IMR-90 (cell line): Measurements from ENCODE around the gene DLEU7. TPM values are rescaled to one million over a fixed set of nuclear protein-coding genes. Genes with fewer than 3 reads are reported as not detected.

Source experiments
- ATAC-seq: fragments of 200-7000 bp; cut with Tn5 transposase; 2 replicates; pipeline ENCODE4 v1.9.1; 2020; ENCODE audit warnings: low read depth, mild to moderate bottlenecking, moderate library complexity
- BruUV-seq: library from RNA; stranded (reverse); fragments of 400-500 nt; replicated peaks from 2 replicates; lab custom pipeline; 2021; lab: Mats Ljungman, UMichigan
- CTCF ChIA-PET: fragments of 300-600 bp; formaldehyde crosslinking; extraction: SDS; loops from one replicate; lab custom pipeline; 2021; ENCODE audit warnings: antibody characterized with exemption; lab: Yijun Ruan, JAX
- POLR2A ChIA-PET: fragments of 300-600 bp; sonication (Branson Sonifier 250); formaldehyde crosslinking; loops from one replicate; lab custom pipeline; 2022; ENCODE audit warnings: antibody characterized with exemption; ENCODE audit not compliant: unreplicated experiment; lab: Charles Lee
- DNase-seq: peaks from one replicate; pipeline ENCODE4 v3.0.0; 2013
- H2AFZ ChIP-seq: replicated peaks from 2 replicates; pipeline ENCODE3; 2013; ENCODE audit warnings: low read length, mild to moderate bottlenecking; ENCODE audit not compliant: poor library complexity
- H2AK5ac ChIP-seq: 2 replicates; pipeline ENCODE4 v1.6.1; 2013; ENCODE audit warnings: low read depth, low read length, inconsistent platforms
- H2AK9ac ChIP-seq: replicated peaks from 2 replicates; pipeline ENCODE3; 2013; ENCODE audit warnings: mild to moderate bottlenecking, low read depth, low read length, moderate library complexity; ENCODE audit not compliant: poor library complexity
- H2BK120ac ChIP-seq: 2 replicates; pipeline ENCODE4 v1.6.1; 2013; ENCODE audit warnings: low read depth, low read length, inconsistent platforms
- H2BK15ac ChIP-seq: 3 replicates; pipeline ENCODE4 v1.6.1; 2013; ENCODE audit warnings: low read depth, low read length, inconsistent platforms
- H2BK20ac ChIP-seq: 2 replicates; pipeline ENCODE4 v1.6.1; 2013; ENCODE audit warnings: low read depth, mild to moderate bottlenecking, inconsistent platforms, low read length, moderate library complexity
- H2BK5ac ChIP-seq: 2 replicates; pipeline ENCODE4 v1.6.1; 2013; ENCODE audit warnings: mild to moderate bottlenecking, low read depth, low read length, inconsistent platforms; ENCODE audit not compliant: poor library complexity, severe bottlenecking
- H3K14ac ChIP-seq: replicated peaks from 2 replicates; pipeline ENCODE4 v1.6.1; 2013; ENCODE audit warnings: low read depth, low read length, inconsistent platforms
- H3K18ac ChIP-seq: 2 replicates; pipeline ENCODE4 v1.6.1; 2013; ENCODE audit warnings: low read depth, low read length, control low read depth
- H3K23ac ChIP-seq: 2 replicates; pipeline ENCODE4 v1.6.1; 2013; ENCODE audit warnings: low read depth, low read length, inconsistent platforms
- H3K27ac ChIP-seq: 2 replicates; pipeline ENCODE4 v1.5.1; 2013; ENCODE audit warnings: mild to moderate bottlenecking, control low read depth, low read length; ENCODE audit not compliant: insufficient read depth
- H3K27me3 ChIP-seq: 2 replicates; pipeline ENCODE4 v1.6.1; 2013; ENCODE audit warnings: low read length; ENCODE audit not compliant: control insufficient read depth, insufficient read depth
- H3K36me3 ChIP-seq: 2 replicates; pipeline ENCODE4 v1.6.1; 2013; ENCODE audit warnings: low read length, mixed read lengths; ENCODE audit not compliant: control insufficient read depth, insufficient read depth
- H3K4ac ChIP-seq: 2 replicates; pipeline ENCODE4 v1.6.1; 2013; ENCODE audit warnings: low read depth, low read length, inconsistent platforms
- H3K4me1 ChIP-seq: 2 replicates; pipeline ENCODE4 v1.6.1; 2013; ENCODE audit warnings: low read length, mixed read lengths; ENCODE audit not compliant: control insufficient read depth, insufficient read depth
- H3K4me2 ChIP-seq: 2 replicates; pipeline ENCODE4 v1.6.1; 2013; ENCODE audit warnings: low read depth, mild to moderate bottlenecking, control low read depth, low read length, moderate library complexity
- H3K4me3 ChIP-seq: 2 replicates; pipeline ENCODE4 v1.5.1; 2013; ENCODE audit warnings: low read depth, mild to moderate bottlenecking, control low read depth, low read length, moderate library complexity; ENCODE audit not compliant: insufficient read depth
- H3K56ac ChIP-seq: 2 replicates; pipeline ENCODE4 v1.6.1; 2013; ENCODE audit warnings: low read length, inconsistent platforms; ENCODE audit not compliant: insufficient read depth; ENCODE audit errors: extremely low read depth
- H3K79me1 ChIP-seq, 2 experiments: 2 replicates each; pipeline ENCODE4 v1.6.1; 2013; ENCODE audit warnings: low read length in 2 of 2, inconsistent platforms in 1 of 2, low read depth in 1 of 2
- H3K9ac ChIP-seq: 2 replicates; pipeline ENCODE4 v1.6.1; 2013; ENCODE audit warnings: low read depth, low read length, control low read depth
- H3K9me1 ChIP-seq: 2 replicates; pipeline ENCODE4 v1.6.1; 2013; ENCODE audit warnings: low read length, inconsistent platforms; ENCODE audit not compliant: insufficient read depth
- H3K9me3 ChIP-seq: 2 replicates; pipeline ENCODE4 v1.6.1; 2013; ENCODE audit warnings: low read length; ENCODE audit not compliant: control insufficient read depth, insufficient read depth
- H4K20me1 ChIP-seq: 2 replicates; pipeline ENCODE4 v1.6.1; 2013; ENCODE audit warnings: low read length, inconsistent platforms; ENCODE audit not compliant: insufficient read depth
- H4K5ac ChIP-seq: 2 replicates; pipeline ENCODE4 v1.6.1; 2013; ENCODE audit warnings: mild to moderate bottlenecking, low read depth, low read length, control low read depth
- H4K8ac ChIP-seq, 2 experiments: 2 replicates each; pipeline ENCODE4 v1.6.1; 2013; ENCODE audit warnings: low read depth in 2 of 2, low read length in 2 of 2, control low read depth in 1 of 2, inconsistent platforms in 1 of 2
- H4K91ac ChIP-seq: 2 replicates; pipeline ENCODE4 v1.6.1; 2013; ENCODE audit warnings: low read depth, low read length, inconsistent platforms; ENCODE audit not compliant: insufficient read depth
- BHLHE40 ChIP-seq: fragments of 150-350 bp; IDR thresholded peaks from 2 replicates; pipeline ENCODE4 v1.6.1; 2016; ENCODE audit warnings: mild to moderate bottlenecking, low read depth, low read length
- CEBPB ChIP-seq: IDR thresholded peaks from 2 replicates; pipeline ENCODE4 v1.6.1; 2012; ENCODE audit warnings: low read depth, low read length, improper control_type of control experiment
- CHD1 ChIP-seq: IDR thresholded peaks from 2 replicates; pipeline ENCODE4 v1.6.1; 2012; ENCODE audit warnings: low read depth, low read length, improper control_type of control experiment
- FOS ChIP-seq: fragments of 150-350 bp; IDR thresholded peaks from 2 replicates; pipeline ENCODE4 v1.6.1; 2016; ENCODE audit warnings: low read depth, low read length
- MAFK ChIP-seq: IDR thresholded peaks from 2 replicates; pipeline ENCODE4 v1.6.1; 2012; ENCODE audit warnings: low read depth, low read length, improper control_type of control experiment
- MAZ ChIP-seq: IDR thresholded peaks from 2 replicates; pipeline ENCODE4 v1.6.1; 2012; ENCODE audit warnings: low read depth, mild to moderate bottlenecking, low read length, improper control_type of control experiment, moderate library complexity, borderline replicate concordance
- MXI1 ChIP-seq: IDR thresholded peaks from 2 replicates; pipeline ENCODE4 v1.6.1; 2012; ENCODE audit warnings: low read depth, mild to moderate bottlenecking, low read length, moderate library complexity, borderline replicate concordance
- NFE2L2 ChIP-seq: fragments of 150-350 bp; IDR thresholded peaks from 2 replicates; pipeline ENCODE4 v1.6.1; 2016; ENCODE audit warnings: low read depth, mild to moderate bottlenecking, low read length
- POLR2A ChIP-seq: IDR thresholded peaks from 2 replicates; pipeline ENCODE4 v1.6.1; 2012; ENCODE audit warnings: mild to moderate bottlenecking, low read depth, low read length
- RAD21 ChIP-seq: IDR thresholded peaks from 2 replicates; pipeline ENCODE4 v1.6.1; 2012; ENCODE audit warnings: low read length, improper control_type of control experiment
- RCOR1 ChIP-seq: IDR thresholded peaks from 2 replicates; pipeline ENCODE4 v1.6.1; 2012; ENCODE audit warnings: mild to moderate bottlenecking, low read length, improper control_type of control experiment; ENCODE audit not compliant: insufficient replicate concordance
- RFX5 ChIP-seq: IDR thresholded peaks from 2 replicates; pipeline ENCODE4 v1.8.0; 2012; ENCODE audit warnings: low read depth, mild to moderate bottlenecking, low read length, moderate library complexity
- SMC3 ChIP-seq: fragments of 150-350 bp; IDR thresholded peaks from 2 replicates; pipeline ENCODE4 v1.6.1; 2016; ENCODE audit warnings: low read depth, mild to moderate bottlenecking, antibody characterized with exemption, low read length, moderate library complexity
- WGBS, 2 experiments: methylation state at CpG; one replicate each; pipeline versions ENCODE4 v1.1.5 to v1.1.7; 2013; ENCODE audit warnings: missing lambda C conversion rate in 2 of 2; ENCODE audit not compliant: insufficient read length in 1 of 2; ENCODE audit errors: extremely low coverage in 2 of 2; 5-methylcytosine and 5-hydroxymethylcytosine counted together
- dilution Hi-C: fragments of 300-500 bp; cut with HindIII; formaldehyde crosslinking; loops from one replicate; pipeline ENCODE4 v1.14.3; 2018; ENCODE audit warnings: low sequenced_read_pairs; ENCODE audit not compliant: unreplicated experiment
- in situ Hi-C: fragments of 300-500 bp; cut with MboI; formaldehyde crosslinking; loops from 3 replicates; pipeline ENCODE4 v1.14.3; 2019; ENCODE audit warnings: low sequenced_read_pairs, inconsistent platforms, mixed read lengths
- intact Hi-C: fragments of 100-400 bp; cut with micrococcal nuclease; formaldehyde crosslinking; loops from 2 replicates; pipeline ENCODE4 v1.10.0; 2022
- polyA plus RNA-seq, 3 experiments: library from polyadenylated mRNA; depleted of rRNA; stranded (reverse); fragments of >200 nt; gene quantifications; 2 replicates each; pipeline ENCODE4 v1.2.3, GENCODE V29; 2012; ENCODE audit warnings: low replicate concordance in 1 of 3
- total RNA-seq: library from RNA; depleted of rRNA; stranded (reverse); fragments of >200 nt; gene quantifications from 2 replicates; pipeline ENCODE4 v1.2.3, GENCODE V29; 2012
- TF ChIP-seq, protein P1 (sequence below): fragments of 150-350 bp; IDR thresholded peaks from 2 replicates; pipeline ENCODE4 v1.6.1; 2017; ENCODE audit warnings: mild to moderate bottlenecking, antibody characterized with exemption, low read length, low read depth
- TF ChIP-seq, protein P2 (sequence below): fragments of 150-350 bp; IDR thresholded peaks from 2 replicates; pipeline ENCODE4 v1.6.1; 2016; ENCODE audit warnings: low read depth, mild to moderate bottlenecking, low read length, moderate library complexity, borderline replicate concordance
- TF ChIP-seq, protein P3 (sequence below): conservative IDR thresholded peaks from 2 replicates; pipeline ENCODE4 v1.5.1; 2012; ENCODE audit warnings: mild to moderate bottlenecking, low read depth, low read length, improper control_type of control experiment

DLEU7 gene
- total and polyA plus RNA-seq, 2 of the 4 experiments (the other 2 are of a cell fraction), result not detected

DNA sequence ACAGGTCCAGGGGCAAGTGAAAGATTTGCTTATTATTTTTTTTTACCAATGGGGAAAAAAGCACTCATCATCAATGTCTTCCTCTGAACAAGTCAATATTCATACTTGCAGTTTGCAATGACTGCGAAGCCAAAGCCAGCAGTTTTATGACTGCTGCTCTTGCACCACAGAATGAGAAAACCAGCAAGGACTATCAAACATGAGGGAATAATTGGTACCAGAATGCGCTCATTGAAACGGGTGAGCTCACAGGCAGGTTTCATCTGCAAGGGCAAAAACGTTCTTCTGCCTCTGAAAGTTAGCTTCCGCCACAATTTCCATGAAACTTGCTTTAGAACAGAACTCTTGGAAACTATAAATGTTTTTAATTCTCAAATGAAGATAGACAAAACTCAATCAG is 5.5 kb downstream of the DLEU7 start:
- Histone ChIP-seq H4K91ac (no peak overlapping the region), H3K4me2 (no peak overlapping the region), H2BK120ac (no peak overlapping the region), H3K14ac (no peak overlapping the region), H3K18ac (no peak overlapping the region), H2BK20ac (no peak overlapping the region), H4K20me1 (no peaks in the 10 kb centered on the region), H3K9me1 (no peaks in the 10 kb centered on the region), H3K27me3 (peaks cover 22% of the 10 kb centered on the region), H2AK9ac (no peak overlapping the region), H3K56ac (no peak overlapping the region), H3K4me3 (no peak overlapping the region), H3K23ac (no peak overlapping the region), H4K8ac (no peak overlapping the region), H4K5ac (no peak overlapping the region), H2BK15ac (no peak overlapping the region), H2AFZ (no peak overlapping the region), H3K79me1 (no peaks in the 10 kb centered on the region), H2AK5ac (no peak overlapping the region), H3K36me3 (no peaks in the 10 kb centered on the region), H2BK5ac (no peak overlapping the region), H3K4me1 (no peaks in the 10 kb centered on the region), H3K4ac (no peak overlapping the region), H3K9me3 (no peaks in the 10 kb centered on the region), H3K27ac (no peak overlapping the region), H3K9ac (no peak overlapping the region)
- in situ Hi-C loops, result no loop called here
- dilution Hi-C loops, result no loop called here
- ChIA-PET CTCF (no interaction called here), POLR2A (no interaction called here)
- DNase-seq (no peak), ATAC-seq (no peak)
- BruUV-seq, result no TSS peak
- whole genome bisulfite sequencing, 2 experiments, result no CpG with 5 or more reads among the region's 5 CpGs
- intact Hi-C loops, result no loop called here
- TF ChIP-seq RFX5 (no peak), NFE2L2 (no peak), POLR2A (no peak), RCOR1 (no peak), CEBPB (no peak), FOS (no peak), CHD1 (no peak), MAFK (no peak), BHLHE40 (no peak), MXI1 (no peak), SMC3 (no peak), MAZ (no peak), RAD21 (no peak)
- TF ChIP-seq, protein P1, sequence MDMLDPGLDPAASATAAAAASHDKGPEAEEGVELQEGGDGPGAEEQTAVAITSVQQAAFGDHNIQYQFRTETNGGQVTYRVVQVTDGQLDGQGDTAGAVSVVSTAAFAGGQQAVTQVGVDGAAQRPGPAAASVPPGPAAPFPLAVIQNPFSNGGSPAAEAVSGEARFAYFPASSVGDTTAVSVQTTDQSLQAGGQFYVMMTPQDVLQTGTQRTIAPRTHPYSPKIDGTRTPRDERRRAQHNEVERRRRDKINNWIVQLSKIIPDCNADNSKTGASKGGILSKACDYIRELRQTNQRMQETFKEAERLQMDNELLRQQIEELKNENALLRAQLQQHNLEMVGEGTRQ, result no peak
- TF ChIP-seq, protein P2, sequence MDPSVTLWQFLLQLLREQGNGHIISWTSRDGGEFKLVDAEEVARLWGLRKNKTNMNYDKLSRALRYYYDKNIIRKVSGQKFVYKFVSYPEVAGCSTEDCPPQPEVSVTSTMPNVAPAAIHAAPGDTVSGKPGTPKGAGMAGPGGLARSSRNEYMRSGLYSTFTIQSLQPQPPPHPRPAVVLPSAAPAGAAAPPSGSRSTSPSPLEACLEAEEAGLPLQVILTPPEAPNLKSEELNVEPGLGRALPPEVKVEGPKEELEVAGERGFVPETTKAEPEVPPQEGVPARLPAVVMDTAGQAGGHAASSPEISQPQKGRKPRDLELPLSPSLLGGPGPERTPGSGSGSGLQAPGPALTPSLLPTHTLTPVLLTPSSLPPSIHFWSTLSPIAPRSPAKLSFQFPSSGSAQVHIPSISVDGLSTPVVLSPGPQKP, result no peak
- TF ChIP-seq, protein P3, sequence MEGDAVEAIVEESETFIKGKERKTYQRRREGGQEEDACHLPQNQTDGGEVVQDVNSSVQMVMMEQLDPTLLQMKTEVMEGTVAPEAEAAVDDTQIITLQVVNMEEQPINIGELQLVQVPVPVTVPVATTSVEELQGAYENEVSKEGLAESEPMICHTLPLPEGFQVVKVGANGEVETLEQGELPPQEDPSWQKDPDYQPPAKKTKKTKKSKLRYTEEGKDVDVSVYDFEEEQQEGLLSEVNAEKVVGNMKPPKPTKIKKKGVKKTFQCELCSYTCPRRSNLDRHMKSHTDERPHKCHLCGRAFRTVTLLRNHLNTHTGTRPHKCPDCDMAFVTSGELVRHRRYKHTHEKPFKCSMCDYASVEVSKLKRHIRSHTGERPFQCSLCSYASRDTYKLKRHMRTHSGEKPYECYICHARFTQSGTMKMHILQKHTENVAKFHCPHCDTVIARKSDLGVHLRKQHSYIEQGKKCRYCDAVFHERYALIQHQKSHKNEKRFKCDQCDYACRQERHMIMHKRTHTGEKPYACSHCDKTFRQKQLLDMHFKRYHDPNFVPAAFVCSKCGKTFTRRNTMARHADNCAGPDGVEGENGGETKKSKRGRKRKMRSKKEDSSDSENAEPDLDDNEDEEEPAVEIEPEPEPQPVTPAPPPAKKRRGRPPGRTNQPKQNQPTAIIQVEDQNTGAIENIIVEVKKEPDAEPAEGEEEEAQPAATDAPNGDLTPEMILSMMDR, result no peak
